DMS 273 (cell line): ENCODE measurements around the gene C5orf58.

Experiments used
- DNase-seq: peaks from one replicate; lab custom pipeline; 2025; ENCODE audit not compliant: unreplicated experiment; lab: John Stamatoyannopoulos, UW

The C5orf58 gene, protein sequence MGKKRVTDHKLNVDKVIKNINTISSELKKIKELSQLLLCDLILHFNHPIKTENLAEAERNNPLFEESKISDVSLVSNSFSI

DNA sequence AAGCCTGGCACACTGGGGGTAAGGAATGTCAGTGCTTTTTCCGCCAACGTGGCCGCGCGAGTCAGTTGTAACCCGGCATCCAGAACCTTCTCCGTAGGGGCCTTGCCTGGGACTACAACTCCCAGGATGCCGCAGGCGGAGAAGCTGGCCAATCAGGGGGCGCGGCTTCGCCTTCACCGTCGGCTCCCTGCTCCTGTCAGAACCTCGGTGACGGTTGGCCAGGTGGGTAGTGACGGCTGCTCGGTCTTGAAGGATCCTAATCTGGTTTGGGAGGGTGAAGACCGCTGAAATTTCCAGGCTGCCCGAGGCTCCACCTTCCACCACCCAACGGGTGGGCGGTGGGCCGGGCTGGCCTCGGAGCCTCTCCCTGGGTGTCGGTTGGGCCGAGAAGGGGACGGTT lies at the start of gene C5orf58:
TSS of gene C5orf58 (plus strand) at position 200 of the 400 bp plus-strand sequence. CDS start 1,992 bp downstream, outside the sequence.
- DNase-seq, result no peak

DNA sequence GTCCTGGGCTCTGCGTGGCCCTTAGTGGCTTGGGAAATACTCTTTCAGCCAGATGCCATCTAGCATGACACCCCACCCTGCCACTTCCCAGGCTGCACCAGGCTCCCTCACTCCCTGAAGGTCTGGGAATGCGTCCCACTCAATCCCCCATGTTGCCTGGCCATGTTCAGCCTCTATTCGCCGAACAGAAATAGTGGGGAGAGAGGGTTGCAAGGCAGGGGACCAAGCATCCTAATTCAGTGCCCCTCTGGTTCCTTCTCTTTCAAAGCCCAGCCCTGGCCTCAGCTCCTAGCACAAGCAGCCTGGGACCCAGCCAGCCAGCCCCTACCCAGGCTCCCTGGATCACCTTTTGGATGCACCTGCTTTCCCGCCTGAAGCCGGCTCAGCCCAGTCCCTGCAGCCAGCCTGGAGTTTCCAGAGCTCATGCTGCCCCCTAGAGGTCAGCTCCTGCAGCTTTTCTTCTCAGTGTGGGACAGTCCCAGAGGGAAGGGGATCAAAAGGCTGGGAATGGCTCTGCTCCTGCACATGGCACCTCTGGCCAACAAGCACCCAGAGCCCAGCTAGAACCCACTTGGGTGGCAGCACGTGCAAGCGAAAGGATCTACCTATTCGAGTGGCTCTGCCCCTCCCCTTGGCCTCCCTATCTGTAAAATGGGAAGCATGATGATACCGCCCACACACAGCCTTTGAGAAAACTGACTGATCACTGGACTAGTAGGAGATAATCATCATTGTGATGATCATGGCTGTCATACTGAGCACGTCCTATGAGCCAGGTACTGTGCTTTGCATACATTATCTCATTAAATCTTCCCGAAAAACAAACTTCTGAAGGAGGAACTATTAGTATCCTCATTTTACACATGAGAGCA lies 48.7 kb upstream of the C5orf58 start:
- DNase-seq, result peak; percentile 87

DNA sequence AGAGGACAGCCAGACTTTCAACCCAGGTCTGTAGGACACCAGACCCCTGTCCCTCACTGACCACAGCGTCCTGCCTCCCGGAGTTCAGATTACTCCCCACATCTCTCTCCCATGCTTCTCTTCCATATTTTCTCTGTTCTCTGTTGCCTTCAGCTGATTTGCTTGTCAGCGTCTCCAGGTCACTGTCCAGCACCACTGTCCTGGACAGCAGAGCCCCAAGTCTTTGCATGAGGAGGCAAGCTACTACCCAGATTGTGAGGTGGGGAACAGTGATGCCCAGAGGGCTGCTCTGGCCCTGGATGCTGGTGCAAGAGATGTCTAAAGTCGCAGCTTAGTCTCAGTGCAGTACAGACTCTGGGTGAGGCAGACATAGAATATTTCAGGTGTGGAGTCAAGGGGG lies 48.0 kb upstream of the C5orf58 start:
- DNase-seq, result no peak

DNA sequence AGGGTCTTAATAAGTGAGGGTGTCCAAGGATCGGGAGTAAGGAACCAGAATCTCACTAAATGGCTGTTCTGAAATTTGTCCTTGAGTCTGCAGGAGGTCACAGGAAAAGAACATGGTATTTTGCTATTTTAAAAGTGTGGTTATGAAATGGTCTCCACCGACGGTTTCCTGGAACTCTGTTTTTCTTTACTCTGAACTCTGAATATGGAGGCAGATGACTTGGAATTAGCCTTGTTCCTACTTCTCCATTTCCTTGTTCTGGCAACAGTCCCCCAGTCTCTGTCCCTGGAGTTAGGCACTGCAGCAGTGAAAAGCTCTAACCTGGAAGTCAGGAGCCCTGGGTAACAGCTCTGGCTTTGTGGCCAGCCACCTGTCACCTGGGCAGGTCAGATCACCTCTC lies 46.6 kb upstream of the C5orf58 start:
- no peak for DNase-seq

DNA sequence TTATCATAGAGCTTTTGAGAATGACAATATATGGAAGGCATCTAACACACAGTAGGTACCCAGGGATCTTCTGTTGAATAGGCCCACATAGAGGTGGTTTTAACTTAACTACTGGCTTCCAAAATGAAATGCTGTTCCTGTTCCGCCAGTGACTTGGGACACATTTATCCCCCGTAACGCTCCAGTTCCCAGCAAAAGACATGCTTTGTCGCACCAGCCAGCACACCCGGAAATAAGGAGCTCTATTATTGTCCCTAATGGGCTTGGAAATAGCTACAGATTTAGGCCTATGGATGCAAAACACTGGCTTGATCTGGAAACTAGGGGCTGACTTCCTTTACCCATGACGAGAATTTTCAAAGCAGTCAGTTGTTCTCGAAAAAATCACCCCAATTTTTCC lies 45.9 kb upstream of the C5orf58 start:
- DNase-seq, result no peak

DNA sequence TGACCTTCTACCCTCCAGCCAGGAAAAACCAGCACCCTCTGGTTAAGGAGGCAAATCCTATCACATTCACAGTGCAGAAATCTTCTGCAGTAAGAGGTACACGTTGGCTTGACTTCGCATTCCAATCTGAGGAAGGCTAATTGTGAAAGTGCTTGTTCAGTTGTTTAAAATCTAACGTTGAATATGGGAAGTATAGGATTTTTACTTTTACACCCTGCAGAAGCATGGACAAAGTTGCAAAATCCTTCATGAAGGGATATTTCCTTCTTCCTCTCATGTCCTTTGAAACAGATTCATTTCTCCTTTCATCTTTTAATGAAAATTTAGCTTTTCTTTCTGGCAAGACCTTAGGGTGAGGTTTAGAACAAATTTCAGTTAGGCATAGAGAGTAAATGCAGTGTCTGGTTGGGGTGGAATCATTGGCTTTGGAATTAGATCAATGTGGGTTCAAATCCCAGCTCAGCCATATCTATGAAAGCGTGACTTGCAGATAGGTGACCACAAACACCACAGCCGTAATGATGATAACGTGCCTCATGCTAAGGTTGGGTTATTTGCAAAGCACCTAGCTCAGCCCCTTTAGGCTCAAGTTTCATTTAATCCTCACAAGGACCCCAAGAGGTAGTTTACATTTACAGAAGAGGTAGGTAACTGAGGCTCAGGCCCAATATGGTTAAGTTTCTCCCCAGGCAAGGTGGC lies 42.2 kb upstream of the C5orf58 start:
- DNase-seq, result no peak

DNA sequence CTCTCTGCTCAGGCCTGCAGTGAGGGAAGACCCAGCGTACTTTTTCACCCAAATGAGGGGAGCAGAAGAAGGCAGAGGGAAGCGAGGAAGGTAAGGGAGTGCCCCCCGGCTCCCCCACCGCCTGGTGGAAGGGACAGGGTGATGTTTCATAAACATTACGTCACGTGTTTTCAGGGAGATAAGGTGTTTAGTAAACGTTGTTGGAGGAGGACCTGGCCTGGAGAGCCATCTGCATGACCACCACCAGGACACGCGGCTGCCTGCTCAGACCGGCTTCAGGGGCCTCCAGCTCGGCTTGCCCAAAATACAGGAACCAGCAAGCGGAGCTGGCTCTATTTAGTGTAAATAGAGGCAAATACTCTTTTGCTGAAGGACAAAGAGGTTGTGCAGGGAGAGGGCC lies 40.0 kb upstream of the C5orf58 start:
- DNase-seq, result no peak

DNA sequence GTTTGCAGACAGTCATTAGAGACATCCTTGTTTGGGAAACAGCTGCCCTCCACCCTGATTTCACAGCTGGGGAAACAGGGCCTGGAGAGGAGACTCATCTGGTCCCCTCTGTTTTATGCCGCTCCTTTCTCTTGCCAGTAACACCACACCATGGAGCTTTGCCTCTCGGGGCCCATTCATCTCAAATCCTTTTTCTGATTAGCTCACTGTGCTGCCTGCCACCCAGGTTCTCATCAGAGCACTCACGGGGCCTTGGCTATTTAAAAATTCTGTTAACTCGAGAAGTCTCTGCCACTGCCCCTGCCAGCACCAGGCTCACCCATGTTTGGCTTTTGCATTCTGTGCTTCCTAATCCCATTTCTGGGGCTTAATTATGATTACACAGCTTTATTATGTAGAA lies 36.8 kb upstream of the C5orf58 start:
- DNase-seq, result no peak

DNA sequence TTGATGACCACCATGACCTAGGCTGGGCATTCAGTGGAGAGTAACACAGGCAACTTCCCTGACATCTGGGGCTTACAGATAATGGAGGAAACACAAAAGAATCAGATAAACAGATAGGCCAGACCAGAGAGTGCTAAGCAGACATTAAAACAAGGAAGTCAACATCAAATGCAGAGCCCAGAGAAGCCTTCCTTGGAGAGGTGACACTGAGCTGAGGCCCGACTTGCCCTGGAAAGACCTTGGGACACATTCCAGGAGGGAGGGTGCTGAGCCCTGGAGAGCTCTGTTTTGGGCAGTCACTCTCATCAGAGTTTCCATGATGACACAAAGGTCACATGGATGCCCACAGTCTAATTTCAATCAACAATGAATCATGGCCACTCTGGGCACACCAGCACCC lies 31.9 kb upstream of the C5orf58 start:
- DNase-seq, result no peak

DNA sequence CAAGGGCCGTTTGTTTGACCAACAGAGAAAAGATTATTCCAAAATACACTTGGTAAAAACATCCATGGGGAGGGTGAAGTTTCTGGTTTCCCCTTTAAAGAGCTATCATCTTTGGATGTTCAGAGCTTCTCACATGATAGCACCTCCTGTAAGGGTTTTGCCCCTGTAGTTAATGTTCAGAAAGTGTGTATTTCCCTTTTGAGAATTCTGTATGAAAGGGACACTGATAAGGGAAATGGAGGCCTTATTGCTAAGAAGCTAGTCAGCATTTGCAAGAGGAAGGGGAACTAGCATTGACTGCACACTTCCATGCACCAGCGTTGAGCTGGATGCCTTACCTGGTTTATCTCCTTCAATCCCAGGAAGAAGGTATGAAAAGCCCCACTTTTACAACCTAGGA lies 31.5 kb upstream of the C5orf58 start:
- DNase-seq, result no peak

DNA sequence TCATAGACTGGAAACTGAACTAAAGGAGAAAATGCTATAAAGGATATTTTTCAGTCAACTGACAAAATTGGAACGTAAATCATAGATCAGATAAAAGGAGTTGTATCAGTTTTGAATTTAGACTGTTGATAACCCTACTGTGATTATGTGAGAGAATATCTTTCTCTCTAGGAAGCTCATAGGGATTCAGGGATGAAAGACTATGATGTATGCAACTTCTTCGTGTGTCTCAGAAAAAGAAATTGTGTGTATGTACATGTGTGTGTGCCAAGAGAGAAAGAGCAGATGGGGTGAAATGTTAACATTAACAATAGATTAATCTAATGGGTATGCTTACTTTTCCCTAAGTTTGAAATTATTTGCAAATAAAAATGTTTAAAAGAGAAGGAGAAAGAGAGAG lies 30.7 kb upstream of the C5orf58 start:
- DNase-seq, result no peak

DNA sequence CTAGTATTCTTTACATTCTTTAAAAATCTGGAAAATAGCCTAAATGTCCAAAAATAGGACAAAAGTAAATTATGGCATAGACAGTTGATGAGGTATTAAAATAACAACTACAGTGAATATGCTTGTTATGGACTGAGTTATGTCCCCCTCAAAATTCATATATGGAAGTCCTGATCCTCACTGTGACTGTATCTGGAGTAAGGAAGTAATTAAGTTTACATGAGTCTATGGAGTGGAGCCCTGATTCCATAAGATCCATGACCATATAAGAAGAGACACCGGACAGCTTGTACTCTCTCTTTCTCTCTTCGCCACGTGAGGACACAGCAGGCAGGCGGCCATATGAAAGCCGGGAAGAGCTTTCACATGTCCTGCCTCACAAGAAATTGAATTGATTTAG lies 28.6 kb upstream of the C5orf58 start:
- DNase-seq, result no peak

DNA sequence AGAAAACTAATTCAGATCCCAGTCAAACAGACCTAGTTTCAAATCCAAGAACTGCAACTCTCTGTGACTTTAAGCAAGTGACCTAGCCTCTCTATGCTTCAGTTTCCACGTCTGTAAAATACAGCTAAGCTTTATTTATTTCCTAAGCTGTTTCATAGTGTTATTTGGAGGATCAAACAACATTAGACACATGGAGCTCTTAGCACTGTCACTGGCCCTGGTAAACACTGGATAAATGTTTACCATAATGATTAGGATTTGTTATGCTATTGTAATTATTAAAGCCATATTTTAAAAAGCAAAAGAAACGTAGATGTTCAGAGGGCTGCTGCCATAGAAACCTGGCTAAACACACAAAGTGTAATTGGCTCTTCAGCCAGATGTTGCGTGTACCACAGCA lies 26.6 kb upstream of the C5orf58 start:
- no peak for DNase-seq

DNA sequence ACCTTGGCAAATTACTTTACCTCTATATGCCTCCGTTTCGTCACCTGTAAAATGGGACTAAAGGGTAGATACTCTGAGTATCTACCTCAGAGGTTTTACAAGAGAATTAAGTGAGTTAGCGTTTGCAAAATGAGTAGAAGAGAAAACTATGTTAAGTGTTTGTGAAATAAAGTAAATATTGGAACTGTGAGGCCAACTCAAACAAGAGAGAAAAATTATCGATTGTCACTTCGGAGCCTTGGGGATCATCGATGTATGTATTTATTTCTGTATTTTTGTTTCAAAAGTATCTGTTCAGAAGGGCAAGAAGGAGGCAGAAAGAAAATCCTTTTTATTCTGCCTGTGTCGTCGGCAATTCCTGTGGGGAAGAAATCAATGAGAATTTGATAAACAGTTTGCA lies 25.8 kb upstream of the C5orf58 start:
- no peak for DNase-seq

DNA sequence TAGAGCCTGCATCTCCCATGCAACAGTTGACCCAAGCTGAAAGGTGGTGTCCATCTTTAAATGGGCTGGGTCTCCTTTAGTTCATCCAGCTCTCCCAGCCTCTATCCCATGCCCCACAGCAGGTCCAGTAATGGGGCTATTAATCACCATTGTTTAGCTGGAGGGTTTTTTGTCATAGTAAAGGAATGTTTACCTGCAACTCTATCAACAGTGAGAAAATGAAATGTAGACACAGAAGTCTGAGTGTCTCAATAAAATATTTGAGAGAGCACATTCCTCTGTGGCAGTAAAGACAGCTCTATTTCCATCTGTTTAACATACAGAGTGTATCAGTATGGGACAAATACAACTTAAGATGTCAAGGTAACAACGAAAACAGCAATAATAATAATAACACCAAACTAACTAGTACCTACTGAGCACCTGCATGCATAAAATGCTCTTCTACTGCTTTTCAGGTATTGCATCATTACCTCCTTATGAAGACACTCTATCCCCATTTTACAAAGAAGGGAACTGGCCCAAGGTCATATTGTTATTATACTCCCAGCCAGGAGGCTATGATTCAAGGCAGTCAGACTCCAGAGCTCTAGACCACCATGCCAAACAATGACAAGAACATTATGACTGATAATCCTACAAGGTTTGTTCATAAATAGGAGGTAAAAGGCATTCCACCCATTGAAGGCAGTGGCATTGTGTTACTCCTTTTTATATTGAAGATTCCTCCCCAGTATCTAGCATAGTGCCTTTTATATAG lies 21.0 kb upstream of the C5orf58 start:
- no peak for DNase-seq

DNA sequence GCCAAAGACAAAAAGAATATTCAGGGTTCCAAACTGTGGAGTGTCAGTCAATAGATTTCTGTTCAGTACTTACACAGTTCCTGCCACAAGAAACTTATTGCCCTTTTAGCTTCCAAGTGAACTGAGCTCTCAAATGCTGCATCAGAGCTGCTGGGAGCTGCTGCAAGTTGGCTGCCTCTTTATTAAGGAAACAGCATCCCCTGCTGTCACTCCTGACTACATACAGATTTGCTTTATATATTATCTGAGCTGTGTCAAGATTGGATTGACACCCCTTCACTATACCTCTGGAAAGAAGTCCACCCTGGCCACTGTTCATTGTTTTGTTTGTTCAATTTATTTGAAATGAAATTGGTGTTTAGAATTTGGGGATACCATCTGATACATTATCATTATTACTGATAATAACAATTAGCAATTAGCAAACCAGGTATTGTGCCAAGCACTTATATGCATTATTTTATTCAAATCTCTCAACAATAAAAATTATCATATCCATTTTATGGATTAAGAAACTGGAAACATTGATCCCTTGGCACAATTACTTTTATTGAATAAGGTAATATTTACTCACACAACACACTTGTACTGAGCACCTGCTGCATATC lies 16.4 kb upstream of the C5orf58 start:
- peak; percentile 78 for DNase-seq

DNA sequence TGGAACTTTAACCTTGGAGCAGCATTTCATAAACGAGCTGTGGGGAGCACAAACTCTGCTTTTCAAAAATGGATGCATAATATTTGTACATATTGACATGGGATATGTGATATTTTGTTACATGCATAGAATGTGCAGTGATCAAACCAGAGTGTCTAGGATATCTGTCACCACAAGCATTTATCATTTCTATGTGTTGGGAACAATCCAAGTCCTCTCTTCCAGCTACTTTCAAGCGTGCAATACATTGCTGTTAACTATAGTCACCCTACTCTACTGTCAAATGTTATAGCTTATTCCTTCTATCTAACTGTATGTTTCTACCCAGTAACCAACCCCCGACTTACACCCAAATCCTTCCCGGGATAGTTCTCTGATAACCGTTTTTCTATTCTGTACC lies 15.0 kb upstream of the C5orf58 start:
- no peak for DNase-seq

DNA sequence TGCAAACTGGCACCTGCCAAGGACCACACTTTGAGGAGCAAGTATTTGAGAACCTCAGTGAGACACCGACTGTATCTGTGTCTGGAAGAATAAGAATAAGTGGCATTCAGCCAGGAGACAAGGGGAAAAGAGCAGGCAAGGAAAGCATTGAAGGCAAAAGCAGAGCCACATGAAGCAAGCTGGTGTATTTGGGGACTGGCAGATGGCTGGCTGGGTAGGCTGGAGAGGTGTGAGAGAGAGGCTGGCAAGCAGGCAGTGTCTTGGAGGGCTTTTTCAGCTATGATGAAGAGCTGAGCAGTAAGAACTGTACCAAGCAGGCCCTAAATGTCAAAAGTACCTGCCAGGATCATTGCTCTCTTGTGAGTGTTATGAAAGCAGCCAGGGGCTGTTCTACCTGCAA lies 14.1 kb upstream of the C5orf58 start:
- peak; percentile 52 for DNase-seq

DNA sequence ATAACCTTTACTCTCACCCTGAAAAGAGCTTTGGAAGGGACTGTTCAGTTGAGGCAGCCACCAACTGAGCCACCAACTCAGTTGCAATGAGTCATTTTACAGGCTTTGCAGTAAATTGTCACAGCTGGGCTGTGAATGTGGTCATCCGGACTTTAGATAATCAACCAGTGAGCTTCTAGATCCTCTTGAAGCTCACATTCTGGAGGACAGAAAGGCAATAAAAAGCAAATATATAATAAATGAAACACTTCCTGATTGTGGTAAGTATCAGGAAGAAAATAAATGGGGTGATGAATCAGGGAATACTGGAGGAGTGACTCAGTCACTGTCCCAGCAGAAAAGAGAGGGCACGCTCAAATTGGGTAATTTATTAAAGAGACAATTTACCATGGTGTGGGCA lies 13.2 kb upstream of the C5orf58 start:
- DNase-seq, result no peak

DNA sequence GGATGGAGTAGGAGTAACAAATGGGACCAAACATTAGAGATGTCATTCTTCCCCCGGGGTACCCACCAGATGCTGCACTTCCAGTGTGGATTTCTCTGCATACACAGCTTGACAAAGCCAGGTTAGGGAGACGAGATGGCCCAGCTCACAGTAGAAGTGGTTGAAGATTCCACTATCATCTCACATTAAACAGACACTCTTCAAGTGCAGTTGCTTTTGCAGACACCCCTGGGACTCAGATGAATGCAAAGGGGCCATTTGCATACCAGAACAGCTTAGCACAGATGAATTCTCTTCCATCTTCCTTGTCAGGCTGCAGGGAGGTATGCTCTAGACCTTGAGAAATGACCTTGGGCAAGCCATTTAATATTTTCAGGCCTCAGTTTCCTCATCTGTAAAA lies 12.6 kb upstream of the C5orf58 start:
- DNase-seq, result no peak

DNA sequence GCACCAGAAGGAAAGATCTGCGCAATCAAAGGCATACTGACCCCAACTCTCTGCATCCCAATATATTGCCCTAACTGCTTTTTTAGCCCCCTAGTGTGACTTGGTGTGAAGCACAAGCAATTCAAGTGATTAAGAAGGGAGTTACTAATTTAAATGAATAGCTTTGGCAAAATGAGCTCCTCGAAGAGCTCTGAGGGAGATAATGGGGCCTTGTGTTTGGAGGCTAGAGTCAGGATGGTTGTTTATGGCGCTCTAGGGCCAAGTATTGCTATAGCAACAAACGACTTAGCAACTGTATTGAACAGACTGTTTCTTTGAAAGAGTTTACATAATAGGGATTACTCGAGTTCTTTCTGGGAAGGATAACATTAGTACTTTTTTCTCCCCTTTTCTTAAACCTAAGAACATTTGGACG lies 11.5 kb upstream of the C5orf58 start:
- DNase-seq, result peak; percentile 22
